HL-60/S4 treated with phorbol 12-myristate 13-acetate at 8.2 ng/mL for 4 days and 3 days (cell line): ENCODE data around the gene PRKG1.
"Not testable (repeated sequence)": the region's sequence is repeated elsewhere in the genome, so short reads cannot be mapped to it uniquely, and the experiment has no call there.

Experiments used
- in situ Hi-C: fragments of 300-500 bp; cut with MboI; formaldehyde crosslinking; loops from 2 replicates; pipeline ENCODE4 v1.15.0; 2022; ENCODE audit warnings: low sequenced_read_pairs

PRKG1 gene

GRCh38 chr10:51716981-51717380 lies 642.7 kb downstream of the PRKG1 start:
- in situ Hi-C loops, result no loop called here

- in situ Hi-C loops, result no loop called here
These were observed 644.6 kb downstream of the PRKG1 start for GRCh38 chr10:51718804-51719291.

GRCh38 chr10:51724038-51724437 lies 649.8 kb downstream of the PRKG1 start:
- in situ Hi-C loops, result no loop called here

GRCh38 chr10:51729822-51730555 lies 655.7 kb downstream of the PRKG1 start:
- in situ Hi-C loops, result no loop called here

- in situ Hi-C loops, result no loop called here
These were observed 658.8 kb downstream of the PRKG1 start for GRCh38 chr10:51733057-51733456.

GRCh38 chr10:51743146-51743545 lies 668.9 kb downstream of the PRKG1 start:
- in situ Hi-C loops, result no loop called here

GRCh38 chr10:51744235-51745000 lies 670.1 kb downstream of the PRKG1 start:
- in situ Hi-C loops, result no loop called here

GRCh38 chr10:51745397-51745796 lies 671.1 kb downstream of the PRKG1 start:
- in situ Hi-C loops, result no loop called here

- in situ Hi-C loops, result no loop called here
These were observed 672.9 kb downstream of the PRKG1 start for GRCh38 chr10:51747216-51747615.

GRCh38 chr10:51748959-51749358 lies 674.7 kb downstream of the PRKG1 start:
- in situ Hi-C loops, result no loop called here

- in situ Hi-C loops, result no loop called here
These were observed 684.1 kb downstream of the PRKG1 start for GRCh38 chr10:51758366-51758765.

GRCh38 chr10:51758838-51759237 lies 684.6 kb downstream of the PRKG1 start:
- in situ Hi-C loops, result not testable (repeated sequence)

GRCh38 chr10:51759896-51760534 lies 685.7 kb downstream of the PRKG1 start:
- in situ Hi-C loops, result no loop called here

- in situ Hi-C loops, result no loop called here
These were observed 686.8 kb downstream of the PRKG1 start for GRCh38 chr10:51760864-51761640.

GRCh38 chr10:51763746-51764145 lies 689.5 kb downstream of the PRKG1 start:
- in situ Hi-C loops, result no loop called here

- in situ Hi-C loops, result no loop called here
These were observed 691.1 kb downstream of the PRKG1 start for GRCh38 chr10:51765284-51765971.

GRCh38 chr10:51766423-51767102 lies 692.3 kb downstream of the PRKG1 start:
- in situ Hi-C loops, result no loop called here

- in situ Hi-C loops, result no loop called here
These were observed 692.9 kb downstream of the PRKG1 start for GRCh38 chr10:51767103-51767763.

- in situ Hi-C loops, result no loop called here
These were observed 694.7 kb downstream of the PRKG1 start for GRCh38 chr10:51768886-51769465.
